Measurements from ENCODE around the gene SLC7A6OS.

The SLC7A6OS gene

GRCh38 chr16:68249371-68249770 lies 61.4 kb downstream of the SLC7A6OS start:
- H3K27ac ChIP-seq (replicated peaks), result no peak overlapping the region
- DNase-seq (ENCODE audit: low read depth in 1 of 2, low spot score in 1 of 2), result no peak
- H3K27me3 ChIP-seq (ENCODE audit: insufficient read depth, poor library complexity, severe bottlenecking), result no peaks in the 10 kb centered on the region
- TF ChIP-seq, protein P1, sequence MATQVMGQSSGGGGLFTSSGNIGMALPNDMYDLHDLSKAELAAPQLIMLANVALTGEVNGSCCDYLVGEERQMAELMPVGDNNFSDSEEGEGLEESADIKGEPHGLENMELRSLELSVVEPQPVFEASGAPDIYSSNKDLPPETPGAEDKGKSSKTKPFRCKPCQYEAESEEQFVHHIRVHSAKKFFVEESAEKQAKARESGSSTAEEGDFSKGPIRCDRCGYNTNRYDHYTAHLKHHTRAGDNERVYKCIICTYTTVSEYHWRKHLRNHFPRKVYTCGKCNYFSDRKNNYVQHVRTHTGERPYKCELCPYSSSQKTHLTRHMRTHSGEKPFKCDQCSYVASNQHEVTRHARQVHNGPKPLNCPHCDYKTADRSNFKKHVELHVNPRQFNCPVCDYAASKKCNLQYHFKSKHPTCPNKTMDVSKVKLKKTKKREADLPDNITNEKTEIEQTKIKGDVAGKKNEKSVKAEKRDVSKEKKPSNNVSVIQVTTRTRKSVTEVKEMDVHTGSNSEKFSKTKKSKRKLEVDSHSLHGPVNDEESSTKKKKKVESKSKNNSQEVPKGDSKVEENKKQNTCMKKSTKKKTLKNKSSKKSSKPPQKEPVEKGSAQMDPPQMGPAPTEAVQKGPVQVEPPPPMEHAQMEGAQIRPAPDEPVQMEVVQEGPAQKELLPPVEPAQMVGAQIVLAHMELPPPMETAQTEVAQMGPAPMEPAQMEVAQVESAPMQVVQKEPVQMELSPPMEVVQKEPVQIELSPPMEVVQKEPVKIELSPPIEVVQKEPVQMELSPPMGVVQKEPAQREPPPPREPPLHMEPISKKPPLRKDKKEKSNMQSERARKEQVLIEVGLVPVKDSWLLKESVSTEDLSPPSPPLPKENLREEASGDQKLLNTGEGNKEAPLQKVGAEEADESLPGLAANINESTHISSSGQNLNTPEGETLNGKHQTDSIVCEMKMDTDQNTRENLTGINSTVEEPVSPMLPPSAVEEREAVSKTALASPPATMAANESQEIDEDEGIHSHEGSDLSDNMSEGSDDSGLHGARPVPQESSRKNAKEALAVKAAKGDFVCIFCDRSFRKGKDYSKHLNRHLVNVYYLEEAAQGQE (IDR thresholded peaks at IDR 0.05; ENCODE audit: insufficient replicate concordance, low read depth), result no peak
- TF ChIP-seq POLR2AphosphoS5 (IDR thresholded peaks at IDR 0.05; ENCODE audit: low read depth) (no peak), CTCF (IDR thresholded peaks at IDR 0.05; ENCODE audit: insufficient read depth, low read length) (no peak), SPI1 (IDR thresholded peaks at IDR 0.05; ENCODE audit: borderline replicate concordance, low read depth) (no peak), GABPA (IDR thresholded peaks at IDR 0.05; ENCODE audit: low read depth) (no peak)
- H3K4me3 ChIP-seq (replicated peaks; ENCODE audit: insufficient read depth, low read length), result no peak overlapping the region
